Measurements from ENCODE around the gene PPP6R2.
"Not testable (repeated sequence)": the region's sequence is repeated elsewhere in the genome, so short reads cannot be mapped to it uniquely, and the experiment has no call there.

PPP6R2 gene

GRCh38 chr22:50348058-50348457 lies 4.9 kb downstream of the PPP6R2 start:
- no peak for DNase-seq

GRCh38 chr22:50356186-50356585 lies 13.1 kb downstream of the PPP6R2 start:
- no peak for DNase-seq

GRCh38 chr22:50357222-50357621 lies 14.1 kb downstream of the PPP6R2 start:
- DNase-seq = no peak

GRCh38 chr22:50357756-50358155 lies 14.6 kb downstream of the PPP6R2 start:
- DNase-seq = no peak

- no peak for DNase-seq
Observed at GRCh38 chr22:50360578-50360977, 17.5 kb downstream of the PPP6R2 start.

- DNase-seq = no peak
Observed at GRCh38 chr22:50361222-50361621, 18.1 kb downstream of the PPP6R2 start.

- DNase-seq = no peak
Observed at GRCh38 chr22:50361688-50362087, 18.6 kb downstream of the PPP6R2 start.

- DNase-seq = no peak
Observed at GRCh38 chr22:50363166-50363802, 20.2 kb downstream of the PPP6R2 start.

GRCh38 chr22:50363803-50364194 lies 20.7 kb downstream of the PPP6R2 start:
- DNase-seq = not testable (repeated sequence)

- no peak for DNase-seq
Observed at GRCh38 chr22:50367778-50368500, 24.8 kb downstream of the PPP6R2 start.

GRCh38 chr22:50371101-50371648 lies 28.0 kb downstream of the PPP6R2 start:
- DNase-seq = no peak

GRCh38 chr22:50376085-50376651 lies 33.0 kb downstream of the PPP6R2 start:
- no peak for DNase-seq

- not testable (repeated sequence) for DNase-seq
Observed at GRCh38 chr22:50381021-50381555, 38.0 kb downstream of the PPP6R2 start.

- DNase-seq = no peak
Observed at GRCh38 chr22:50396751-50397370, 53.7 kb downstream of the PPP6R2 start.

GRCh38 chr22:50397371-50398060 lies 54.4 kb downstream of the PPP6R2 start:
- peak; percentile 61 for DNase-seq

GRCh38 chr22:50398831-50399648 lies 55.9 kb downstream of the PPP6R2 start:
- no peak for DNase-seq

GRCh38 chr22:50399751-50400331 lies 56.7 kb downstream of the PPP6R2 start:
- DNase-seq = no peak

GRCh38 chr22:50400406-50400805 lies 57.3 kb downstream of the PPP6R2 start:
- DNase-seq = no peak

GRCh38 chr22:50400931-50401330 lies 57.8 kb downstream of the PPP6R2 start:
- DNase-seq = no peak

- no peak for DNase-seq
Observed at GRCh38 chr22:50401907-50402306, 58.8 kb downstream of the PPP6R2 start.

- no peak for DNase-seq
Observed at GRCh38 chr22:50403701-50404101, 60.6 kb downstream of the PPP6R2 start.
